Naive thymus-derived CD4-positive, alpha-beta T cell (primary cell): Measurements from ENCODE around the gene POU3F2. TPM values are rescaled to one million over a fixed set of nuclear protein-coding genes. Genes with fewer than 3 reads are reported as not detected.

Experiments
- ATAC-seq: fragments of 150-1000 bp; cut with Tn5 transposase; 2 replicates; pipeline ENCODE4 v1.10.0; 2021; ENCODE audit warnings: mild to moderate bottlenecking, moderate library complexity
- CTCF ChIA-PET: fragments of 350-600 bp; sonication (Branson Sonifier 250); formaldehyde crosslinking; loops from one replicate; lab custom pipeline; 2021; ENCODE audit warnings: antibody characterized with exemption; lab: Charles Lee
- POLR2A ChIA-PET: fragments of 350-600 bp; sonication (Branson Sonifier 250); formaldehyde crosslinking; loops from one replicate; lab custom pipeline; 2021; ENCODE audit warnings: antibody characterized with exemption, inconsistent platforms; lab: Charles Lee
- DNase-seq, 9 donors: peaks; one replicate each; pipeline versions ENCODE4 v3.0.0 to v3.0.0-alpha.2; 2020 to 2022; ENCODE audit warnings: mixed read lengths in 1 of 9
- H3K27ac ChIP-seq: one replicate; pipeline ENCODE4 v1.7.0; 2013; ENCODE audit warnings: mild to moderate bottlenecking, low read depth, low read length, moderate library complexity
- H3K27me3 ChIP-seq, 2 donors: one replicate each; pipeline ENCODE4 v1.7.0; 2013; ENCODE audit warnings: low read length in 2 of 2, mild to moderate bottlenecking in 2 of 2, moderate library complexity in 2 of 2; ENCODE audit not compliant: control insufficient read depth in 2 of 2, insufficient read depth in 2 of 2
- H3K36me3 ChIP-seq, 3 experiments: 1 replicate in 2 of 3; 2 replicates in 1 of 3; pipeline ENCODE4 v1.7.0; 2013; ENCODE audit warnings: low read length in 3 of 3, mild to moderate bottlenecking in 3 of 3, moderate library complexity in 1 of 3; ENCODE audit not compliant: insufficient read depth in 3 of 3, control insufficient read depth in 2 of 3
- H3K4me1 ChIP-seq, 2 donors: one replicate each; pipeline ENCODE4 v1.7.0; 2013; ENCODE audit warnings: low read length in 2 of 2, mild to moderate bottlenecking in 2 of 2, moderate library complexity in 1 of 2; ENCODE audit not compliant: control insufficient read depth in 2 of 2, insufficient read depth in 2 of 2
- H3K4me3 ChIP-seq: 2 replicates; pipeline ENCODE4 v1.7.0; 2013; ENCODE audit warnings: mild to moderate bottlenecking, low read length
- H3K9me3 ChIP-seq, 3 experiments: 1 replicate in 2 of 3; 2 replicates in 1 of 3; pipeline ENCODE4 v1.7.0; 2013; ENCODE audit warnings: low read length in 3 of 3; ENCODE audit not compliant: control insufficient read depth in 2 of 3
- H3K27ac Mint-ChIP-seq, 9 donors: one replicate each; pipeline ENCODE4 v1.8.0; 2020 to 2022; ENCODE audit warnings: mixed read lengths in 9 of 9, mild to moderate bottlenecking in 8 of 9, moderate library complexity in 5 of 9, inconsistent platforms in 2 of 9
- H3K27me3 Mint-ChIP-seq, 5 donors: one replicate each; pipeline ENCODE4 v1.8.0; 2021 to 2022; ENCODE audit warnings: mixed read lengths in 5 of 5, mild to moderate bottlenecking in 1 of 5
- H3K36me3 Mint-ChIP-seq, 5 donors: one replicate each; pipeline ENCODE4 v1.8.0; 2020 to 2022; ENCODE audit warnings: mixed read lengths in 5 of 5, mild to moderate bottlenecking in 3 of 5, inconsistent platforms in 1 of 5
- H3K4me1 Mint-ChIP-seq, 7 donors: one replicate each; pipeline ENCODE4 v1.8.0; 2020 to 2022; ENCODE audit warnings: mixed read lengths in 7 of 7, mild to moderate bottlenecking in 3 of 7, inconsistent platforms in 1 of 7
- H3K4me3 Mint-ChIP-seq, 10 donors: one replicate each; pipeline ENCODE4 v1.8.0; 2020 to 2022; ENCODE audit warnings: mild to moderate bottlenecking in 10 of 10, mixed read lengths in 10 of 10, moderate library complexity in 6 of 10, inconsistent platforms in 2 of 10
- H3K9me3 Mint-ChIP-seq, 11 donors: one replicate each; pipeline ENCODE4 v1.8.0; 2020 to 2022; ENCODE audit warnings: mixed read lengths in 11 of 11, mild to moderate bottlenecking in 4 of 11, inconsistent platforms in 1 of 11, moderate library complexity in 1 of 11
- intact Hi-C, 2 donors: fragments of 100-400 bp; cut with micrococcal nuclease; formaldehyde crosslinking; loops; one replicate each; pipeline ENCODE4 v1.15.1; 2023
- polyA plus RNA-seq, 2 donors: library from polyadenylated mRNA; unstranded; fragments of 300-500 nt; fragmentation: Illumina TruSeq; gene quantifications; one replicate each; pipeline ENCODE4 v1.2.3, GENCODE V29; 2021
- total RNA-seq, 6 experiments: library from RNA in 5 of 6; stranded (reverse) in 5 of 6; gene quantifications; 1 replicate in 5 of 6; 2 replicates in 1 of 6; pipeline ENCODE4 v1.2.3 and lab custom pipeline; 2021 to 2026

Gene POU3F2
- total and polyA plus RNA-seq, 7 experiments from 2014 or later = not detected

- intact Hi-C loops = no loop called here
- no peaks in the 10 kb centered on the region for H3K4me1 Mint-ChIP-seq
- H3K36me3 ChIP-seq = no peaks in the 10 kb centered on the region
- no peaks in the 10 kb centered on the region for H3K4me1 ChIP-seq
- H3K27me3 Mint-ChIP-seq = peaks cover 2 to 15% (median 7%) of the 10 kb centered on the region in 5 donors
- ChIA-PET CTCF (no interaction called here), POLR2A (no interaction called here)
- H3K36me3 Mint-ChIP-seq = no peaks in the 10 kb centered on the region
- DNase-seq = no peak
- H3K27ac Mint-ChIP-seq = no peak overlapping the region
- no peaks in the 10 kb centered on the region for H3K9me3 ChIP-seq
- H3K9me3 Mint-ChIP-seq = peaks cover 0 to 11% (median 1%) of the 10 kb centered on the region in 11 donors
- H3K27ac ChIP-seq = no peak overlapping the region
- H3K4me3 ChIP-seq = no peak overlapping the region
- no peak for ATAC-seq
- no peak overlapping the region for H3K4me3 Mint-ChIP-seq
- H3K27me3 ChIP-seq = no peaks in the 10 kb centered on the region
Measured at GRCh38 chr6:98808541-98809210, 25.7 kb upstream of the POU3F2 start.

- DNase-seq (no peak), ATAC-seq (no peak)
- H3K4me1 Mint-ChIP-seq = no peaks in the 10 kb centered on the region
- H3K27me3 Mint-ChIP-seq = peaks cover 5 to 27% (median 15%) of the 10 kb centered on the region in 5 donors
- POLR2A ChIA-PET = no interaction called here
- no peak overlapping the region for H3K27ac ChIP-seq
- H3K9me3 ChIP-seq = no peaks in the 10 kb centered on the region
- no peaks in the 10 kb centered on the region for H3K36me3 Mint-ChIP-seq
- H3K4me1 ChIP-seq = no peaks in the 10 kb centered on the region
- no peak overlapping the region for H3K27ac Mint-ChIP-seq
- H3K27me3 ChIP-seq = no peaks in the 10 kb centered on the region
- no peak overlapping the region for H3K4me3 Mint-ChIP-seq
- CTCF ChIA-PET = no interaction called here
- no peaks in the 10 kb centered on the region for H3K36me3 ChIP-seq
- peaks cover 0 to 14% (median 3%) of the 10 kb centered on the region in 11 donors for H3K9me3 Mint-ChIP-seq
- intact Hi-C loops = no loop called here
- H3K4me3 ChIP-seq = no peak overlapping the region
Measured at GRCh38 chr6:98812220-98812619, 22.2 kb upstream of the POU3F2 start.

GRCh38 chr6:98816799-98817198 is 17.6 kb upstream of the POU3F2 start:
- no peaks in the 10 kb centered on the region for H3K36me3 Mint-ChIP-seq
- H3K27ac Mint-ChIP-seq = no peak overlapping the region
- H3K4me1 ChIP-seq = no peaks in the 10 kb centered on the region
- ChIA-PET POLR2A (no interaction called here), CTCF (no interaction called here)
- ATAC-seq (no peak), DNase-seq (no peak)
- no peaks in the 10 kb centered on the region for H3K4me1 Mint-ChIP-seq
- H3K4me3 ChIP-seq = no peak overlapping the region
- H3K27me3 Mint-ChIP-seq = peaks cover 27 to 64% (median 52%) of the 10 kb centered on the region in 5 donors
- peaks cover 0 to 14% (median 3%) of the 10 kb centered on the region in 11 donors for H3K9me3 Mint-ChIP-seq
- H3K9me3 ChIP-seq = no peaks in the 10 kb centered on the region
- H3K36me3 ChIP-seq = no peaks in the 10 kb centered on the region
- H3K27me3 ChIP-seq = no peaks in the 10 kb centered on the region
- no peak overlapping the region for H3K4me3 Mint-ChIP-seq
- no peak overlapping the region for H3K27ac ChIP-seq
- intact Hi-C loops = no loop called here

DNA sequence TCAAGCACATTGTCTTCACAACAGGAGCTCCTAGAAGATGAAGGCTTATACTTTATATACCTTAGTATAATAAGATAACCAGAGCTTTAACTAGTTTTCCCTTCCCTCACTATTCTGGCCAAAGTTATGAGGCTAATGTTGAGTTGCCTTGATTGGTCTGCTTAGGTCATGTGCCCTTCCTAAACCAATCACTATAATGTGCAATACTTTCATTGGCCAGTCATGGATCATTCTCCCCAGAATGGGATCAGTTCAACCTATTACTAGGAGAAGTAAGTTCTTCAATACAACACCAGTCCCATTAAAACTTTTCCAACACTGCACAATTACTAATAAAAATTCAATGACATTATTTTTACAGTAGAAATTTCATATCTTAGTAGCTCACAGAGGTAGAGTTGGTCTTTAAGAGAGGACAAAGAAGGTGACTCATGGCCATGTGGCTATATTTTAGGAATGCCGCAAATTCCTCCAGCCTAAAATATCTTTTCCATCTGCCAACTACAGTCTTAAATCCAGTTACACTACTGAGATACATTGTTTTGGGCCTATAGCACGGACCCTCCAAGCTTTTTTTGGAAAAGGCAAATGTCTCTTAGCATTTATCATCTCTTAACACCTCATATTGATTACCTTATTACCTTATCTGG is 12.5 kb upstream of the POU3F2 start:
- H3K9me3 Mint-ChIP-seq = peaks cover 0 to 9% (median 3%) of the 10 kb centered on the region in 11 donors
- H3K4me3 ChIP-seq = no peak overlapping the region
- H3K4me1 Mint-ChIP-seq = peaks cover 9 to 24% (median 16%) of the 10 kb centered on the region in 7 donors
- peaks cover 72 to 93% (median 84%) of the 10 kb centered on the region in 5 donors for H3K27me3 Mint-ChIP-seq
- no peak overlapping the region for H3K27ac ChIP-seq
- intact Hi-C loops = no loop called here
- peaks cover 0 to 4% (median 0%) of the 10 kb centered on the region in 5 donors for H3K36me3 Mint-ChIP-seq
- no peak overlapping the region for H3K27ac Mint-ChIP-seq
- H3K4me3 Mint-ChIP-seq = no peak overlapping the region
- CTCF ChIA-PET = no interaction called here
- H3K36me3 ChIP-seq = no peaks in the 10 kb centered on the region
- H3K9me3 ChIP-seq = no peaks in the 10 kb centered on the region
- no peak for DNase-seq
- H3K4me1 ChIP-seq = no peaks in the 10 kb centered on the region
- POLR2A ChIA-PET = no interaction called here
- no peak for ATAC-seq
- peaks cover 9 to 12% of the 10 kb centered on the region in 2 donors for H3K27me3 ChIP-seq

GRCh38 chr6:98823428-98824161 is 10.8 kb upstream of the POU3F2 start:
- POLR2A ChIA-PET = no interaction called here
- H3K27ac Mint-ChIP-seq = peak overlapping the region in 1 of 9 donors; percentile 19

DNA sequence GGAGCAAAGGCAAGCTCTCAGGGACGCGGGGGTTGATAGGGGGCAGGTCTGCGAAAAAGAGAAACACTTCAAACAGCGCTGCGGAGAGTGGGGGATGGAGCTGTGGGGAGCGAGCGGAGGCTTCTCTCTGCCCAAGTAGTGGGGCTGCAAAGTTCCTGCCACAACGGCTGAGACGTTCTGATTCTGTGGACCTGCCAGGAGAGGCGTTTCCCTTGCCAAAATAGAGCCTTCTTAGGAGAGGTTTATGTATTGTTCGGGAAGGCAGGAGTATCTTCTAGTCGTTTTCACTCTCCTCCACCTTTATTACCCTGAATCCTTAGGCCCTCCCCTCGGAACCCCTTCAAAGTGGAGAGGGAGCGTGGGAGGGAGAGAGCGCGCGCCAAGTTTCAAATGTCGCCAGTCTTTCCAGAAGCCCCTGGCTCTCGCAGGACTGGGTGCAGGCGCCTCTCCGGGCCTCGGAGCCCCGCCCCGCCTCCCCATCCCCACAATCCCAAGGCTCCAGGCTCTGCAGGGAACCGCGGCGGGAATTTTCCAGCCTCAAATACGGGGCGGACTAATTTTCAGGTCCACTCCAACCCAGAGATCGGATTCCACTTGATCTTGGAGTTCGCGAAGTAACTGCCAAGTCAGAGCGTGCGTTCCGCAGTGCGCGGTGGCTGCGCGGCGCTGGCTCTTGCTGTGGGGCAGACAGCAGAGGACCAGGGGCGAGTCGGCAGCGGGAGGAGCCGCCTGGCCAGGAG is 10.0 kb upstream of the POU3F2 start:
- H3K27ac Mint-ChIP-seq = peak overlapping the region in 1 of 9 donors; percentile 19
- ATAC-seq (no peak), DNase-seq (no peak)
- CTCF ChIA-PET = no interaction called here
- H3K9me3 ChIP-seq = no peaks in the 10 kb centered on the region
- peaks cover 0 to 5% (median under 1%) of the 10 kb centered on the region in 11 donors for H3K9me3 Mint-ChIP-seq
- no peak overlapping the region for H3K27ac ChIP-seq
- no peaks in the 10 kb centered on the region for H3K36me3 ChIP-seq
- H3K4me3 ChIP-seq = no peak overlapping the region
- peak overlapping the region; percentile 16 to 79 (median 62) for H3K4me3 Mint-ChIP-seq
- H3K36me3 Mint-ChIP-seq = peaks cover 0 to 4% (median 0%) of the 10 kb centered on the region in 5 donors
- H3K27me3 Mint-ChIP-seq = peaks cover 82 to 94% (median 90%) of the 10 kb centered on the region in 5 donors
- peaks cover 16 to 40% (median 30%) of the 10 kb centered on the region in 7 donors for H3K4me1 Mint-ChIP-seq
- intact Hi-C loops = no loop called here
- no peaks in the 10 kb centered on the region for H3K4me1 ChIP-seq
- H3K27me3 ChIP-seq = peaks cover 20 to 23% of the 10 kb centered on the region in 2 donors
- POLR2A ChIA-PET = no interaction called here

More at GRCh38 chr6:98823428-98824161, 10.8 kb upstream of the POU3F2 start:
- Histone ChIP-seq H3K27ac (no peak overlapping the region), H3K27me3 (peaks cover 16 to 23% of the 10 kb centered on the region in 2 donors), H3K4me3 (no peak overlapping the region), H3K4me1 (no peaks in the 10 kb centered on the region), H3K36me3 (no peaks in the 10 kb centered on the region), H3K9me3 (no peaks in the 10 kb centered on the region)
- DNase-seq (no peak), ATAC-seq (no peak)
- Mint-ChIP-seq H3K4me1 (peaks cover 16 to 37% (median 25%) of the 10 kb centered on the region in 7 donors), H3K4me3 (peak overlapping the region; percentile 16 to 79 (median 62)), H3K9me3 (peaks cover 0 to 6% (median under 1%) of the 10 kb centered on the region in 11 donors), H3K36me3 (peaks cover 0 to 4% (median 0%) of the 10 kb centered on the region in 5 donors), H3K27me3 (peaks cover 82 to 94% (median 88%) of the 10 kb centered on the region in 5 donors)
- intact Hi-C loops = no loop called here
- CTCF ChIA-PET = no interaction called here
